AG04450 (cell line): ENCODE results near the gene MRPL4. TPM values are rescaled to one million over a fixed set of nuclear protein-coding genes. Genes with fewer than 3 reads are reported as not detected.

Source experiments
- CTCF ChIA-PET: fragments of 300-600, 350-600 bp; formaldehyde crosslinking; extraction: SDS; loops from one replicate; lab custom pipeline; 2022; ENCODE audit warnings: antibody characterized with exemption, inconsistent platforms; lab: Charles Lee
- POLR2A ChIA-PET: fragments of 350-600 bp; formaldehyde crosslinking; extraction: SDS; loops from one replicate; lab custom pipeline; 2021; ENCODE audit warnings: antibody characterized with exemption, inconsistent platforms; lab: Yijun Ruan, JAX
- DNase-seq: peaks from one replicate; pipeline ENCODE4 v3.0.0-alpha.2; 2011; ENCODE audit warnings: low read depth, low spot score
- H3K27ac ChIP-seq: one replicate; pipeline ENCODE4 v1.5.1; 2012; ENCODE audit warnings: low read depth, low read length, control low read depth
- H3K27me3 ChIP-seq: one replicate; pipeline ENCODE4 v1.6.0; 2012; ENCODE audit warnings: low read length; ENCODE audit not compliant: control insufficient read depth, insufficient read depth
- H3K4me3 ChIP-seq: 2 replicates; pipeline ENCODE4 v1.5.1; 2011; ENCODE audit warnings: mild to moderate bottlenecking, low read depth, low read length, control low read depth
- H3K9me3 ChIP-seq: 2 replicates; pipeline ENCODE4 v1.5.1; 2012; ENCODE audit warnings: low read length; ENCODE audit not compliant: control insufficient read depth, insufficient read depth
- CTCF ChIP-seq: IDR thresholded peaks from 2 replicates; pipeline ENCODE4 v1.5.1; 2011; ENCODE audit warnings: low read depth, low read length, control low read depth, inconsistent platforms
- polyA plus RNA-seq: library from polyadenylated mRNA; depleted of rRNA; stranded (reverse); fragments of >200 nt; gene quantifications from 2 replicates; pipeline ENCODE4 v1.2.3, GENCODE V29; 2011

The MRPL4 gene
- polyA plus RNA-seq, 1 experiment = 28.5 TPM

GRCh38 chr19:10256970-10257615 lies 5.1 kb downstream of the MRPL4 start:
- DNase-seq = no peak
- ChIA-PET POLR2A (no interaction called here), CTCF (interaction anchor here (6.6 kb wide), 1 partner anchor 133 kb away, joined by 188 read pairs; no protein-coding TSS in a partner anchor)
- H3K4me3 ChIP-seq = no peak overlapping the region
- no peak for TF ChIP-seq CTCF
- H3K9me3 ChIP-seq = peaks cover 9% of the 10 kb centered on the region; the same call in 1 of the 2 replicates
- no peaks in the 10 kb centered on the region for H3K27me3 ChIP-seq
- no peak overlapping the region for H3K27ac ChIP-seq

GRCh38 chr19:10258080-10258710 lies 6.2 kb downstream of the MRPL4 start:
- ChIA-PET CTCF (interaction anchor here (0.5 to 6.6 kb wide), 37 partner anchors 8 to 687 kb away, joined by 3 to 188 read pairs (median 4); partner anchors contain the start of genes CDC37, DNMT1, ICAM1 and ICAM5), POLR2A (interaction anchor here (0.6 to 2.0 kb wide), 9 partner anchors 13 to 132 kb away, joined by 3 to 18 read pairs (median 4); partner anchors contain the start of genes ICAM1, RAVER1, S1PR2 and TYK2)
- H3K27me3 ChIP-seq = no peaks in the 10 kb centered on the region
- no peak overlapping the region for H3K4me3 ChIP-seq
- H3K27ac ChIP-seq = no peak overlapping the region
- DNase-seq = no peak
- H3K9me3 ChIP-seq = peaks cover 4% of the 10 kb centered on the region; the same call in 1 of the 2 replicates
- TF ChIP-seq CTCF = no peak

- Histone ChIP-seq H3K27me3 (no peaks in the 10 kb centered on the region), H3K4me3 (no peak overlapping the region), H3K27ac (no peak overlapping the region), H3K9me3 (peaks cover 4% of the 10 kb centered on the region; the same call in 1 of the 2 replicates)
- CTCF ChIA-PET = interaction anchor here (0.6 to 6.6 kb wide), 43 partner anchors 9 to 168 kb away, joined by 3 to 188 read pairs (median 4); partner anchors contain the start of genes CDC37, DNMT1, ICAM1 and ICAM5
- POLR2A ChIA-PET = interaction anchor here (0.6 to 2.0 kb wide), 11 partner anchors 12 to 169 kb away, joined by 3 to 18 read pairs (median 4); partner anchors contain the start of genes CDC37, ICAM1, RAVER1 and S1PR2
- peak; percentile 77 for TF ChIP-seq CTCF
- peak; percentile 53 for DNase-seq
Measured at GRCh38 chr19:10259162-10259905, 7.3 kb downstream of the MRPL4 start.

GRCh38 chr19:10260141-10260584 lies 8.1 kb downstream of the MRPL4 start:
- no peak overlapping the region for H3K4me3 ChIP-seq
- ChIA-PET POLR2A (interaction anchor here (0.5 to 2.0 kb wide), 2 partner anchors 11 to 129 kb away, joined by 5 to 18 read pairs; no protein-coding TSS in a partner anchor), CTCF (interaction anchor here (0.6 to 6.6 kb wide), 11 partner anchors 8 to 212 kb away, joined by 3 to 188 read pairs (median 9); partner anchors contain the start of genes ICAM1, RAVER1 and TYK2)
- no peak for DNase-seq
- H3K27me3 ChIP-seq = no peaks in the 10 kb centered on the region
- no peak for TF ChIP-seq CTCF
- peaks cover 4% of the 10 kb centered on the region; the same call in 1 of the 2 replicates for H3K9me3 ChIP-seq
- H3K27ac ChIP-seq = no peak overlapping the region
